ENCODE results near the gene POGZ.
"Not testable (repeated sequence)": the region's sequence is repeated elsewhere in the genome, so short reads cannot be mapped to it uniquely, and the experiment has no call there.

The POGZ gene

DNA sequence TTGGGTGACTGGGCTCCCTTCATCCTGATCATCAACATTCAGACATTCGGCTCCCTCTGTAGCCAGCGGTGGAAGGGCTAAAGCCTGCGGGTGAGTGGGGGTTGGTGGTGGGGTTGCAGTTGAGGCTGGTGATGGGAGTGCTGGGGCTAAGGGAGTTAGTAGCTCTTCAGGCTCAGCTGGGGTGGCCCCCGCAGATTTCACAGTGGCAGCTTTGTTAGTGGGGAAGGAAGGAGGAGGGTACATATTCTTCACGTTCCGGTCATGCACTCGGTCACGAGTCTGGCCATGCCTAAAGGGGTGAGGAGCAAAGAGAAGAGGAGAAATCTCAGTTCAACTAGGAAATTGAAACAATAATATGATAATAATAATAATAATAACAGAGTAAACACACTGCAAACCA lies 53.1 kb downstream of the POGZ start:
- DNase-seq, result no peak

GRCh38 chr1:151405187-151405951 lies 53.9 kb downstream of the POGZ start:
- DNase-seq, result no peak

- DNase-seq, result no peak
These were observed 55.7 kb downstream of the POGZ start for GRCh38 chr1:151403612-151404011.

DNA sequence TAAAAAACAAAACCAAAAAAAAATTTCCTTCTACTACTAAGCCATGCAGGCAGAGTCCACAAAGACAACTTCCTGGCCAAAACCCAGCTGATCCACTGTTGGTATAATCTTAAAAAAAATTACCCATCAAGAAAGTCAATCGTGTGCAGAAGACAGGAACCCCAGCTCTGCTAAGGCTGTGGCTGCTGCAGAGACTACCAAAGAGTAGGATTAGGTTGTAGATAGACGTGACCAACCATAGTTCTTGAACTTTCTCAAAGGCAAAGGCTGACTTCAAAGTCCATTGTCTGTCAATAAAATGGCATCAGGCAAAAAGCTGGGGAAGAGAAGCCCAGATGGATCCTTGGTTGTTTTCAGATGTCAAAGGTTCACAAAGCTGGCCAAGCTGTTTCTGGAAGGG lies 56.5 kb downstream of the POGZ start:
- DNase-seq, result no peak

DNA sequence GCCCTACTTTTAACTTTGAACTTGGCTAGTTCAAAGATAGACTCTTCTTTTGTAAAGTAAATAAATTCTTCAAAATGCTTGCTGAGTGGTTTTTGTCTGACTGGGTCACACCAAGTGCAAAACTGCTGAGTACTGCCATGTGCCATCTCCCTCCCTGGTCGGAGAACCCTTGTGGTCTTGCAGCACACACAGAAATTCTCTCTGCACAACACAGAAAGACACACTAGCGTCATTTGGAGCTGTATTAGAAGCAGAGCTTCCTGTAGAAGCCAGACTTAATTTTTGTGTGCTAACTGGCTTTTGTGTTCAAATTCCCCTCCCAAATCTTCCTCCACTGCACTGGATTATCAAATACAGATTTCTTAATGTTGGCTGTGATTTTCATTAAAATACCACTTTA lies 57.4 kb downstream of the POGZ start:
- DNase-seq, result no peak

DNA sequence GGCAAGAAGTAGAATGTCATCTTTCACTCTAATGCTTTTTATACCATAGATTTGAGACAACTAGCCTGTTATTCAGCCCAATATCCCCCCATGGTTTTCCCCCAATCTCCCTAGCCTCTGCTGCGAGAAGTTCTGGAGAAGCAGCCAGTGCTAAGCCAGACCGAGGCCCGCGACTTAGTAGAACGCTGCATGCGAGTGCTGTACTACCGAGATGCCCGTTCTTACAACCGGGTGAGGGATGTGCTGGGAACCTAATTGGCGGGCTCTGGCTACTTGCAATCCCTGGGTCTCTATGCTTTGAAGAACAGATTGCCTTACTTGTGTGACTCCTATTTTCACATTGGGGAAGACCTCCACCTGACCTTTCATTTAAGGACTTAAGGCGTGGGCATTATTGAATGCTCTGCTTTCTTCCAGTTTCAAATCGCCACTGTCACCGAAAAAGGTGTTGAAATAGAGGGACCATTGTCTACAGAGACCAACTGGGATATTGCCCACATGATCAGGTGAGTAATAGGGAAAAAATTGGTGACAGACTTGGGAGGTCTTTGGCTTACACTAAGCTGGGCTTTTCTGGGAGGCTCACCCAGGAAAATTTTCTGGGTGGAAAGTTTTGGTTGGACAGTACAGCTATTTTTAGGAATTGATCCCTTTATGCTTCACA lies 58.0 kb downstream of the POGZ start:
- no peak for DNase-seq

- DNase-seq, result peak; percentile 97 to 98
These were observed 59.7 kb downstream of the POGZ start, which contains the start of gene PSMB4 for GRCh38 chr1:151399324-151400171. PSMB4 (plus strand) TSS chr1:151399573; CDS start chr1:151399588, 15 bp downstream.

GRCh38 chr1:151396265-151396664 lies 63.0 kb downstream of the POGZ start:
- not testable (repeated sequence) for DNase-seq

- DNase-seq, result no peak
These were observed 65.7 kb downstream of the POGZ start for GRCh38 chr1:151393583-151393982.

- DNase-seq, result no peak
These were observed 68.2 kb downstream of the POGZ start for GRCh38 chr1:151391079-151391563.

- DNase-seq, result not testable (repeated sequence)
These were observed 68.8 kb downstream of the POGZ start for GRCh38 chr1:151390221-151391078.

GRCh38 chr1:151386002-151386401 lies 73.3 kb downstream of the POGZ start:
- no peak for DNase-seq

DNA sequence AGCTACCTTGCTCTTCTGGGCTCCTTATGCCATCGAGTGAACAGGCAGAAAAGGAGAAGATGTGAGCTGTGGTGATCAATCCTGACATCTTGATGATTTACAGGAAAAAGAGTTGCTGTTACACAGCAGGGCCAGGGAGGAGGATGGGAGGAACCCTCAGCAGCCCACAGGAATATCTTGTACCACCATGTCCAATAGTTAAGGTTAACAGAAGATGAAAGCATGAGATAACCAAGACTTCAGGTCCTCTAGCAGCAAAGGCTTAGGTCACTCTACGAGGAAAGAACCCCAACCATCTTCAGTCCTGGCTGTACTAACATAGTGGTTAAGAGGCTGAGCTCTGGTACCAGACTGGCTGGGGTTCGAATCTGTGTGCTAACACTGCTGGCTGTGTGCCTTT lies 74.7 kb downstream of the POGZ start:
- no peak for DNase-seq

- no peak for DNase-seq
These were observed 82.0 kb downstream of the POGZ start for GRCh38 chr1:151377150-151377884.

DNA sequence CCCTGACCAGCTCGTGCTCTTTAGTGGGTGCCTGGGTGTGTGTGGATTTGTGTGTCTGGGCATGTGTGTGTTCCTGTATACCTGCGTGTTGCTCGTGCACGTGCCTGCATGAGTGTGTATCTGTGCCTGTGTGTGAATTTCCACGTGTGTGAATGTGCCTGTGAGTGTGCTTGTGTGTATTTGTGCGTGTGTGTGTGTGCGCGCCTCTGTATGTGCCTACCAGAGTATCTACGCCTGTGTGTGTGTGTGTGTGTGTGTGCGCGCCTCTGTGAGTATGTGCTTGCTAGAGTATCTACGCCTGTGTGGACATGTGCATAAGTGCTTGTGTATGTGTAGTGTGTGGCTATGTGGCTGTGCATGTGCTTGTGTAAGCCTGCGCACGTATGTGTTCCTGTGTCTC lies 86.1 kb downstream of the POGZ start:
- DNase-seq, result no peak

GRCh38 chr1:151372058-151372934 lies 87.0 kb downstream of the POGZ start, which contains the start of gene SELENBP1:
SELENBP1 (minus strand) TSS chr1:151372705; CDS start chr1:151372641, 64 bp downstream.
- DNase-seq, result peak; percentile 92 to 95

GRCh38 chr1:151371370-151372057 lies 87.8 kb downstream of the POGZ start:
- DNase-seq, result peak; percentile 78 to 91

DNA sequence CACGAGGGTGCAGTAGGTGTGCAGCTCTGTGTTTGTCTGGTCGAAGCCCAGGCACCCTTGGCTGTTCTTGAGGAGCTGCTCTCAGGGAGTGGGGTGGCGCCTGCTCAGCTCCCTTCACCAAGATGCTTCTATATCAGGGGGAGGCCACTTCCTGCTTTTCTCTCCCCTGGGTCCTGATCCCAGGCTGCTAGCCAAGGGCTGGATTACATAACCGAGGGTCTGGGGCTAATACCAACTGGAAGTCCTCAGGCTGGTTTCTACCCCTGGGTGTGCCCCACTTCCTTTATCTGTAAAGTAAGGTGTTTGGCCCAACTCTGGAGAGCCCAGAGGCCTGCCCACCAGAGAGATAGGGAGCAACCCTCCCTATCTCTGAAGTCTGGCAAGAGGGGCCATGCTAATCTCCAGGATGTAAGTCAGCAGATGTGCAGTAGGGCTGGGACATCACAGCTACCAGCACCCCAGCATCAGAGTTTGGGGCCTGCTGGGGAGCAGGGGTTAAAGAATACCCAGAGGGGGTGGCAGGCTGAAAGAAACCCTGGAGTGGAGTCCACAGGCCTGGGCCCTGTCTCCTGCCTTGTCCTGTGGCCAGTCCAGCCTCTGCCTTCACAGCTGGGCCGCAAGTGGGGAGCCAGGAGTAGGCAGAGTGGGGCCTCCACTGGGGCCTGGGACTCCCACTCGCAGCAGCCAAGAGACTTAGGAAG lies 88.9 kb downstream of the POGZ start:
- no peak for DNase-seq

- no peak for DNase-seq
These were observed 89.7 kb downstream of the POGZ start for GRCh38 chr1:151369621-151370048.
